Loucy (cell line): ENCODE data around the gene LMTK3.

ENCODE experiments used
- H2AFZ ChIP-seq: fragments of 200-600 bp; sonication (generic); 2 replicates; pipeline ENCODE4 v1.6.0; 2016; ENCODE audit warnings: antibody characterized with exemption, mild to moderate bottlenecking, low read length, moderate library complexity
- H3F3A ChIP-seq: fragments of 200-600 bp; 2 replicates; pipeline ENCODE4 v1.6.0; 2016; ENCODE audit warnings: antibody characterized with exemption, low read depth, mild to moderate bottlenecking
- H3K27me3 ChIP-seq: fragments of 200-600 bp; sonication (generic); 2 replicates; pipeline ENCODE4 v1.6.1; 2014; ENCODE audit warnings: low read length, mild to moderate bottlenecking; ENCODE audit not compliant: insufficient read depth, poor library complexity, severe bottlenecking
- H3K36me3 ChIP-seq: fragments of 200-600 bp; sonication (generic); 2 replicates; pipeline ENCODE4 v1.6.1; 2016; ENCODE audit warnings: low read length; ENCODE audit not compliant: insufficient read depth
- H3K4me1 ChIP-seq: fragments of 200-600 bp; sonication (generic); 2 replicates; pipeline ENCODE4 v1.5.1; 2014; ENCODE audit warnings: low read length, mild to moderate bottlenecking; ENCODE audit not compliant: insufficient read depth, poor library complexity, severe bottlenecking
- H3K4me2 ChIP-seq: fragments of 200-600 bp; sonication (generic); 2 replicates; pipeline ENCODE4 v1.6.0; 2014; ENCODE audit warnings: antibody characterized with exemption, low read length, low read depth, mild to moderate bottlenecking; ENCODE audit not compliant: poor library complexity, severe bottlenecking
- H3K4me3 ChIP-seq: fragments of 200-600 bp; sonication (generic); 2 replicates; pipeline ENCODE4 v1.5.1; 2014; ENCODE audit warnings: low read length, mild to moderate bottlenecking, mixed read lengths; ENCODE audit not compliant: poor library complexity, severe bottlenecking
- H3K79me2 ChIP-seq: fragments of 200-600 bp; sonication (generic); 2 replicates; pipeline ENCODE4 v1.6.1; 2014; ENCODE audit warnings: low read length; ENCODE audit not compliant: insufficient read depth
- H3K9ac ChIP-seq: fragments of 200-600 bp; sonication (generic); 2 replicates; pipeline ENCODE4 v1.6.0; 2014; ENCODE audit warnings: mild to moderate bottlenecking, low read depth, low read length, moderate library complexity; ENCODE audit not compliant: poor library complexity, severe bottlenecking
- H3K9me2 ChIP-seq: fragments of 200-600 bp; sonication (generic); replicated peaks from 2 replicates; pipeline ENCODE4 v1.6.1; 2016; ENCODE audit warnings: low read depth, low read length, mixed read lengths
- H3K9me3 ChIP-seq: fragments of 200-600 bp; sonication (generic); 2 replicates; pipeline ENCODE4 v1.6.1; 2014; ENCODE audit warnings: mild to moderate bottlenecking, antibody characterized with exemption, low read length, low read depth; ENCODE audit not compliant: insufficient read depth
- H4K20me1 ChIP-seq: fragments of 200-600 bp; sonication (generic); 2 replicates; pipeline ENCODE4 v1.6.0; 2014; ENCODE audit warnings: antibody characterized with exemption, low read length, mild to moderate bottlenecking; ENCODE audit not compliant: insufficient read depth, poor library complexity, severe bottlenecking
- CTCF ChIP-seq: fragments of 200-600 bp; sonication (generic); conservative IDR thresholded peaks from 2 replicates; pipeline ENCODE4 v1.5.1; 2014; ENCODE audit warnings: mild to moderate bottlenecking, antibody characterized with exemption, low read length
- EZH2phosphoT487 ChIP-seq: fragments of 200-600 bp; IDR thresholded peaks from 2 replicates; pipeline ENCODE4 v1.6.1; 2018; ENCODE audit warnings: antibody characterized with exemption, mild to moderate bottlenecking, moderate library complexity, borderline replicate concordance

Gene LMTK3

GRCh38 chr19:48456864-48457263 is 54.8 kb downstream of the LMTK3 start:
- Histone ChIP-seq H3K9me3 (no peaks in the 10 kb centered on the region), H2AFZ (no peak overlapping the region), H3K9me2 (no peaks in the 10 kb centered on the region), H3K4me1 (no peaks in the 10 kb centered on the region), H3K79me2 (no peaks in the 10 kb centered on the region; the same call in 1 of the 2 replicates), H3K36me3 (peaks cover 20% of the 10 kb centered on the region; the same call in 1 of the 2 replicates), H3K27me3 (no peaks in the 10 kb centered on the region), H4K20me1 (no peaks in the 10 kb centered on the region), H3F3A (no peaks in the 10 kb centered on the region), H3K9ac (no peak overlapping the region), H3K4me2 (no peak overlapping the region), H3K4me3 (no peak overlapping the region)
- TF ChIP-seq EZH2phosphoT487 (no peak), CTCF (no peak)

- Histone ChIP-seq H3K4me2 (no peak overlapping the region), H2AFZ (no peak overlapping the region), H3K4me1 (no peaks in the 10 kb centered on the region), H3K36me3 (peaks cover 25% of the 10 kb centered on the region; the same call in 1 of the 2 replicates), H3K9me2 (no peaks in the 10 kb centered on the region), H4K20me1 (no peaks in the 10 kb centered on the region), H3F3A (no peaks in the 10 kb centered on the region), H3K4me3 (no peak overlapping the region), H3K27me3 (no peaks in the 10 kb centered on the region), H3K79me2 (no peaks in the 10 kb centered on the region; the same call in 1 of the 2 replicates), H3K9me3 (no peaks in the 10 kb centered on the region), H3K9ac (no peak overlapping the region)
- TF ChIP-seq CTCF (no peak), EZH2phosphoT487 (no peak)
Measured at GRCh38 chr19:48455908-48456562, 55.6 kb downstream of the LMTK3 start.

DNA sequence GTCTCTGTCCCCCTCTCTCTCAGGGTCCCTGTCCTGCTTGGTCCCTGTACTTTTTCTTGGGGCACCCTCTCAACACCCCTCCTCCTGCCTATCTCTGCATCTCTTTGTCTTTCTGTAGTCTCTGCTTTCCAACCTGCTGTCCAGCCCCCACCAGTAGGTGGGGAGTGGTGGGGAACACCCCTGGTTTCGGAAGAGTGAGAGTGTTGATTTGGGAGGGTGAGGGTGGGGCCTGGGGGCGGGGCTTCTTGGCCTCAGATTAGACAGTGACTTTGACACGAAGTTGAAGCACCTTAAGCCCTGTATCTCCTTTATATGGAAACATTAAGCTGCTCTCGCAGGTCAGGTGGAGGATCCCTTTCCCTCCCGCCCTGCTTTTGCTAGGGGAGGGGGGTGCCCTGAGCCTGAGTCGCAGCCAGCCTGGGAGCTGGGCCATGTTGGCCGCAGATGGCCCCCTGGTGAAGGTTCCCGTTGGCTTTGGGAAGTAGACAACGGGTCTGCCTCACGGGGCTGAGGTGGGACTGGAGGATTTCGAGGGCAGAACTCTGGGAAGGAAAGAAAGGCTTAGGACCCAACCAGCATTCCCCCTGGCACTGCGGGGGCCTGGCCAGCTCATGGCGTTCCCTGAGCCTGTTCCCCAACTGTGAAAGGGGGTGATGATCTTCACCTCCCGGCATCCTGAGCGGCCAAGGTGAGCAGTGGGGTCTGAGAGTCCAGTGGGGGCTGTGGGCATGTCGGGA is 56.3 kb downstream of the LMTK3 start, which contains the start of gene KCNJ14:
Gene KCNJ14, plus strand, starts transcription at position 404 of the 737 bp plus-strand sequence. CDS start 6,151 bp downstream, outside the sequence.
- no peaks in the 10 kb centered on the region for H3K4me1 ChIP-seq
- H4K20me1 ChIP-seq: no peaks in the 10 kb centered on the region
- no peaks in the 10 kb centered on the region for H3K9me2 ChIP-seq
- peaks cover 31% of the 10 kb centered on the region; the same call in 1 of the 2 replicates for H3K36me3 ChIP-seq
- no peaks in the 10 kb centered on the region for H3F3A ChIP-seq
- no peak for TF ChIP-seq CTCF
- no peak for TF ChIP-seq EZH2phosphoT487
- H3K9me3 ChIP-seq: no peaks in the 10 kb centered on the region
- H3K9ac ChIP-seq: no peak within 1 kb of the TSS
- H3K79me2 ChIP-seq: no peaks in the 10 kb centered on the region; the same call in 1 of the 2 replicates
- no peak within 1 kb of the TSS for H3K4me3 ChIP-seq
- no peak within 1 kb of the TSS for H2AFZ ChIP-seq
- H3K27me3 ChIP-seq: no peaks in the 10 kb centered on the region
- H3K4me2 ChIP-seq: no peak within 1 kb of the TSS
